HG02943 (cell line): ENCODE data around the gene CYB5D1.

Experiments used
- ATAC-seq: cut with Tn5 transposase; IDR thresholded peaks from one replicate; pipeline ENCODE4 v1.9.1; 2021; ENCODE audit warnings: mild to moderate bottlenecking, low read depth, moderate library complexity; ENCODE audit not compliant: unreplicated experiment

CYB5D1 gene

DNA sequence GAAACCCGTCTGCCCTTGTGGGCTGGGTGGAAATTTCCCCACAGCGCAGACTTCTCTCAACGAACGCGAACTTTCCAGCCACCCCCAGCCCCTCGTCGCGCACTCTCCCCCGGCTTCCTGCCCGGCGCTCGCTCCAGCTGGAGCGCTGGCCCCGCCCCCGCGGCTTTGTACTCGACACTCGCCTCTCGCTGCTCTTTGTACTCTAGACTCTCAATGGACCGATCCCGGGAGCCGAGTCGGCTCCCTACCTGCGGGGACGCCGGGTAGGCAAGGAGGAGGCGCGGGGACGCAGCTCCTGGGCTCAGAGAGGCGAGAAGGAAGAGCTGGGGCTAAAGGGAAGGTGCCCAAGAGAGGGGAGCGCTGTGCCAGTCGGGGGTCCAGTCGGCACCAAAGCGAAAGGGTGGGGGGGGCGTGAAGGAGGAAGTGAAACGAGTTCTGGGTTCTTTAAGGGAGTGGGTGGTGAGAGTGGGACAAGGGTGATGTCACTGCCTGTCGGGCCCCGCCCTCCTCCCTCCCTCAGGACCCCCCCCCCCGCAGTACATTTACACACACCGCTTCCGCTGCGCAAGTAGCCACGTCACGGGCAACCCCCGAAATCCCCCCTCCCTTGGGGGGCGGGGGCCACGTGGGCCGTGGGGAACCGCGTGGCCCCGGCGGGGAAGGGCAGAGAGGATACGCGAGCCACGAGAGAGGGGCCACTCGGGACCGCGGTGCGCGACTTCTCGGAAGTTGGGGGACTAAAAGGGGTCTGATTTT is 14.1 kb upstream of the CYB5D1 start:
- ATAC-seq: peak; percentile 34

DNA sequence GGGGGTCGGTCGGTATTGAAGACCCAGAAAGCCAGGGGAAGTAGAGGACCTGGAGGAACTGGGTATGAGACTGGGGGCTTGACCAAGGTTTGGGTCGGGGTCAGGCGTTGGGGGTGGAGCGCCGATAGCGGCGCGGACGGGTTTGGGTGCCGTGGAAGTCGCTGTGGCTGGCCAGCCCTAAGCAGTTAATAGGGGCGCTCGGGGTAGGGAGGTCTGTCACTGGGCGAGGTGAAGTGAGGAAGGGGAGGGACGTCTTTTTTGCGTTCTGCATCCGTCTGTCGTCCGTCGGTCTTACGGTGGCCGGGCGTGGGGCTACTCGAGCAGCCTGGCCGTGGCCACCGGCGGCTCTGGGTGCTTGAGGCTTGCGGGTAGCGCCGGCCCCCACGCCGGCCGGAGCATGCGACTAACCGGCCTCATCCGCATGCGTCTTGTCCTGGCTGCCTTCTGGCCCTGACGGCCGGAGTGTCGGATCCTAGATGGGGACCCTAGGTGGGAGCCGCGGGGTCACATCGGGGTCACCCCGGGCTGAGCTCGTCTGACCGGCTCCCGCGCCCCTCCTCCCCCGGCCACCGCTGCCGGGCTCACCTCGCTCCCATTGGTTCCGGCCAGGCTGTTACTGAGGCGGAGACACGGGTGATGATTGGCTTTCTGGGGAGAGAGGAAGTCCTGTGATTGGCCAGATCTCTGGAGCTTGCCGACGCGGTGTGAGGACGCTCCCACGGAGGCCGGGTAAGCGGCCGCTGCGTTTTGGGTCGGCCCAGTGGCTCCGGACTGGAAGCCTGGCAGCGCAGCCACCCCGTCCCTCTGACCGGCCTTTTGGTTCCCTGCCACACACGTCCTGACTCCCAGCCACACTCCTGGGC is 13.3 kb upstream of the CYB5D1 start:
- peak; percentile 44 for ATAC-seq

DNA sequence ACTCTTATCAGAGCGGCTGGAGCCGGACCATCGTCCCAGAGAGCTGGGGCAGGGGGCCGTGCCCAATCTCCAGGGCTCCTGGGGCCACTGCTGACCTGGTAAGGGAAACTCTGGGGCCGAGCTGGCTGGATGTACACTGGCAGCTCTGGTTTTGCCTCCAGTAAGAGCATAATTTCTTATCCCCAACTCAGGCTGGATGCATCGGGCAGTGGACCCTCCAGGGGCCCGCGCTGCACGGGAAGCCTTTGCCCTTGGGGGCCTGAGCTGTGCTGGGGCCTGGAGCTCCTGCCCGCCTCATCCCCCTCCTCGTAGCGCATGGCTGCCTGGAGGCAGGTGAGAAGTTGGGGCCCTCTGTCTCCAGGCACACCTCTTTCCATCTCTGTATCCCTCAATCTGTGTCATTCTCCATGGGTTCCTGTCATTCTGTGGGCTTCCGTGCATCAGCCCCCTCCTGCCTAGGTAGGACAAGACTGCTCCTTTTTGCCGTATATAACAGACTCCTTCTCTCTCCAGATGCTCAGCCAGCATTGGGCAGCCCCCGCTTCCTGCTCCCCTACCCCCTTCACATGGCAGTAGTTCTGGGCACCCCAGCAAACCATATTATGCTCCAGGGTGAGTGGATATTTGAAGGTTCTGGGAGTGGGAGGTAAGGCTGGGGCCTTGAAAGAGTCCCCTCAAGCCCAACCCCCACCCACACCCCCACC is 12.3 kb upstream of the CYB5D1 start:
- ATAC-seq: no peak

DNA sequence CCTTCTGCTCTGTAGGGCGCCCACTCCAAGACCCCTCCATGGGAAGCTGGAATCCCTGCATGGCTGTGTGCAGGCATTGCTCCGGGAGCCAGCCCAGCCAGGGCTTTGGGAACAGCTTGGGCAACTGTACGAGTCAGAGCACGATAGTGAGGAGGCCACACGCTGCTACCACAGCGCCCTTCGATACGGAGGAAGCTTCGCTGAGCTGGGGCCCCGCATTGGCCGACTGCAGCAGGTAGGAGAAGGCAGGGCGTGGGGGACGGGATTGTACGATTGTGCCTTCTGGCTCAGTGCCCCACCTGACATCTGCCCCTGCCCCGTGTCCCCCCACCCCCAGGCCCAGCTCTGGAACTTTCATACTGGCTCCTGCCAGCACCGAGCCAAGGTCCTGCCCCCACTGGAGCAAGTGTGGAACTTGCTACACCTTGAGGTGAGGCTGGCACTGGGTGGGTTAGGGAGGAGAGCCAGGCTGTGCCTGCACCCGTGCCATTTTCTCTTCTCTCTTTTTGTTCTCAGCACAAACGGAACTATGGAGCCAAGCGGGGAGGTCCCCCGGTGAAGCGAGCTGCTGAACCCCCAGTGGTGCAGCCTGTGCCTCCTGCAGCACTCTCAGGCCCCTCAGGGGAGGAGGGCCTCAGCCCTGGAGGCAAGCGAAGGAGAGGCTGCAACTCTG is 11.6 kb upstream of the CYB5D1 start:
- ATAC-seq: no peak

DNA sequence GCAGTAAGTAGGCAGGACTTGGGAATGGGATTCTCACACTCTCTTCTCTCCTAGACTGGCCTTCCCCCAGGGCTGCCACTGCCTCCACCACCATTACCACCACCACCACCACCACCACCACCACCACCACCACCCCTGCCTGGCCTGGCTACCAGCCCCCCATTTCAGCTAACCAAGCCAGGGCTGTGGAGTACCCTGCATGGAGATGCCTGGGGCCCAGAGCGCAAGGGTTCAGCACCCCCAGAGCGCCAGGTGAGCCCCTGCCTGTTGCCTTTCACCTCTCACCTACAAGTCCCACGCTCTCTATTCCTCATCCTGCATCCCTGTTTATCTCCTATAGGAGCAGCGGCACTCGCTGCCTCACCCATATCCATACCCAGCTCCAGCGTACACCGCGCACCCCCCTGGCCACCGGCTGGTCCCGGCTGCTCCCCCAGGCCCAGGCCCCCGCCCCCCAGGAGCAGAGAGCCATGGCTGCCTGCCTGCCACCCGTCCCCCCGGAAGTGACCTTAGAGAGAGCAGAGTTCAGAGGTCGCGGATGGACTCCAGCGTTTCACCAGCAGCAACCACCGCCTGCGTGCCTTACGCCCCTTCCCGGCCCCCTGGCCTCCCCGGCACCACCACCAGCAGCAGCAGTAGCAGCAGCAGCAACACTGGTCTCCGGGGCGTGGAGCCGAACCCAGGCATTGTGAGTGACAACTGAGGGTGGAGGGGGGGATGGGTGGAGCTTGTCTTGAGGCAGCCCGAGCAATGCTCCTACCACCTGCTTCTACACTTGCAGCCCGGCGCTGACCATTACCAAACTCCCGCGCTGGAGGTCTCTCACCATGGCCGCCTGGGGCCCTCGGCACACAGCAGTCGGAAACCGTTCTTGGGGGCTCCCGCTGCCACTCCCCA is 10.8 kb upstream of the CYB5D1 start:
- no peak for ATAC-seq

DNA sequence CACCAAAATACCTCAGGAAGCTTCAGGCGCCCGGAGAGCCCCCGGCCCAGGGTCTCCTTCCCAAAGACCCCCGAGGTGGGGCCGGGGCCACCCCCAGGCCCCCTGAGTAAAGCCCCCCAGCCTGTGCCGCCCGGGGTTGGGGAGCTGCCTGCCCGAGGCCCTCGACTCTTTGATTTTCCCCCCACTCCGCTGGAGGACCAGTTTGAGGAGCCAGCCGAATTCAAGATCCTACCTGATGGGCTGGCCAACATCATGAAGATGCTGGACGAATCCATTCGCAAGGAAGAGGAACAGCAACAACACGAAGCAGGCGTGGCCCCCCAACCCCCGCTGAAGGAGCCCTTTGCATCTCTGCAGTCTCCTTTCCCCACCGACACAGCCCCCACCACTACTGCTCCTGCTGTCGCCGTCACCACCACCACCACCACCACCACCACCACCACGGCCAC is 9.6 kb upstream of the CYB5D1 start:
- ATAC-seq: no peak

DNA sequence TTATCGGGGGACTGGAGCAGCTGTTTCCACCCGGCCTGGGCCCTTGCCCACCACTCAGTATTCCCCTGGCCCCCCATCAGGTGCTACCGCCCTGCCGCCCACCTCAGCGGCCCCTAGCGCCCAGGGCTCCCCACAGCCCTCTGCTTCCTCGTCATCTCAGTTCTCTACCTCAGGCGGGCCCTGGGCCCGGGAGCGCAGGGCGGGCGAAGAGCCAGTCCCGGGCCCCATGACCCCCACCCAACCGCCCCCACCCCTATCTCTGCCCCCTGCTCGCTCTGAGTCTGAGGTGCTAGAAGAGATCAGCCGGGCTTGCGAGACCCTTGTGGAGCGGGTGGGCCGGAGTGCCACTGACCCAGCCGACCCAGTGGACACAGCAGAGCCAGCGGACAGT is 9.1 kb upstream of the CYB5D1 start:
- ATAC-seq: no peak

DNA sequence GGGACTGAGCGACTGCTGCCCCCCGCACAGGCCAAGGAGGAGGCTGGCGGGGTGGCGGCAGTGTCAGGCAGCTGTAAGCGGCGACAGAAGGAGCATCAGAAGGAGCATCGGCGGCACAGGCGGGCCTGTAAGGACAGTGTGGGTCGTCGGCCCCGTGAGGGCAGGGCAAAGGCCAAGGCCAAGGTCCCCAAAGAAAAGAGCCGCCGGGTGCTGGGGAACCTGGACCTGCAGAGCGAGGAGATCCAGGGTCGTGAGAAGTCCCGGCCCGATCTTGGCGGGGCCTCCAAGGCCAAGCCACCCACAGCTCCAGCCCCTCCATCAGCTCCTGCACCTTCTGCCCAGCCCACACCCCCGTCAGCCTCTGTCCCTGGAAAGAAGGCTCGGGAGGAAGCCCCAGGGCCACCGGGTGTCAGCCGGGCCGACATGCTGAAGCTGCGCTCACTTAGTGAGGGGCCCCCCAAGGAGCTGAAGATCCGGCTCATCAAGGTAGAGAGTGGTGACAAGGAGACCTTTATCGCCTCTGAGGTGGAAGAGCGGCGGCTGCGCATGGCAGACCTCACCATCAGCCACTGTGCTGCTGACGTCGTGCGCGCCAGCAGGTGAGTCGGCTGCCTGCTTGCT is 8.6 kb upstream of the CYB5D1 start:
- ATAC-seq: no peak

DNA sequence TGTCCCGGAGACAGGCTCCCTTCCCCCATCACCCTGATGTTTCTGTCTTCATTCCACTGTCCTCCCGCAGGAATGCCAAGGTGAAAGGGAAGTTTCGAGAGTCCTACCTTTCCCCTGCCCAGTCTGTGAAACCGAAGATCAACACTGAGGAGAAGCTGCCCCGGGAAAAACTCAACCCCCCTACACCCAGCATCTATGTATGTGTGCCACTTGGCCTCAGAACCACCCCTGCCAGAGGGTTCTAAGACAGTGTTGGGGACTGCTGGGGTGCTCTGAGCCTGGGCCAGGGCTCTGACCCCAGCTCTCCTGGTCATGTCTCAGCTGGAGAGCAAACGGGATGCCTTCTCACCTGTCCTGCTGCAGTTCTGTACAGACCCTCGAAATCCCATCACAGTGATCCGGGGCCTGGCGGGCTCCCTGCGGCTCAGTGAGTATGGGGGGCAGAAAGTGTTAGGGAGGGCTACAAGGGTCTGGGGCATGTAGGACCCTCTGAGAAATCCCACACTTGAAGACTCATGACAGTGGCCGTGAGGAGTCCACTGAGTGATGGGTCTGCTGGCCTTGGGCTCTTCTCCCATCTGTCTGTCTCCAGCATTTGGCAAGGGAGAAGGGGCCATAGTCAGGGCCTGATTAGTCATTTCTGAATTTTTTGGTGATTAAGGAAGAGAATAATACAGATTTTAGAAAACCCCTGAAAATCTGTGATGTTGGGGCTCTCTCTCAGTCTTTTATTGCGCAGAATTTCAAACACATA is 7.9 kb upstream of the CYB5D1 start:
- ATAC-seq: no peak

DNA sequence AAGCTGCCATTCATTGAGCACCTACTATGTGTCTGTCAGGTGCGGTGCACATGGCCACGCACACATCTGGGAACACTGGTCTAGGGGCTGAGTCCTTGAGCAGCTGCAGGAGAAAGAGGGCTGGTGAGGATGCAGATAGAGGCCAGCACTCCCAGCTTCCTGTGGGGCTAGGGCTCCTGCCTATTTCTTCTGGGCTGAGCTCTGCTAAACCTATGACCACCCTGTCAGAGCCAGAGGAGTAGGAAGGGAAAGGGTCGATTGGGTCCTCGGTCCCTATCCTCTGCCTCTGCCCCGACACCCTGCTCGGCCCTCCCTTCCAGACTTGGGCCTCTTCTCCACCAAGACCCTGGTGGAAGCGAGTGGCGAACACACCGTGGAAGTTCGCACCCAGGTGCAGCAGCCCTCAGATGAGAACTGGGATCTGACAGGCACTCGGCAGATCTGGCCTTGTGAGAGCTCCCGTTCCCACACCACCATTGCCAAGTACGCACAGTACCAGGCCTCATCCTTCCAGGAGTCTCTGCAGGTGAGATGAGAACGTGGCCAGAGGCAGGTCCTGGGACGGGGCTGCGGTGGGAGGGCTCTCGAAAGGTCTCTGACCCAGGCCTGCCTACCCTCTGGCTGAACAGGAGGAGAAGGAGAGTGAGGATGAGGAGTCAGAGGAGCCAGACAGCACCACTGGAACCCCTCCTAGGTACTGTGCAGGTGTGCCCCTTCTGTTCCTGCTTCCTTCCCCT is 6.9 kb upstream of the CYB5D1 start:
- no peak for ATAC-seq

DNA sequence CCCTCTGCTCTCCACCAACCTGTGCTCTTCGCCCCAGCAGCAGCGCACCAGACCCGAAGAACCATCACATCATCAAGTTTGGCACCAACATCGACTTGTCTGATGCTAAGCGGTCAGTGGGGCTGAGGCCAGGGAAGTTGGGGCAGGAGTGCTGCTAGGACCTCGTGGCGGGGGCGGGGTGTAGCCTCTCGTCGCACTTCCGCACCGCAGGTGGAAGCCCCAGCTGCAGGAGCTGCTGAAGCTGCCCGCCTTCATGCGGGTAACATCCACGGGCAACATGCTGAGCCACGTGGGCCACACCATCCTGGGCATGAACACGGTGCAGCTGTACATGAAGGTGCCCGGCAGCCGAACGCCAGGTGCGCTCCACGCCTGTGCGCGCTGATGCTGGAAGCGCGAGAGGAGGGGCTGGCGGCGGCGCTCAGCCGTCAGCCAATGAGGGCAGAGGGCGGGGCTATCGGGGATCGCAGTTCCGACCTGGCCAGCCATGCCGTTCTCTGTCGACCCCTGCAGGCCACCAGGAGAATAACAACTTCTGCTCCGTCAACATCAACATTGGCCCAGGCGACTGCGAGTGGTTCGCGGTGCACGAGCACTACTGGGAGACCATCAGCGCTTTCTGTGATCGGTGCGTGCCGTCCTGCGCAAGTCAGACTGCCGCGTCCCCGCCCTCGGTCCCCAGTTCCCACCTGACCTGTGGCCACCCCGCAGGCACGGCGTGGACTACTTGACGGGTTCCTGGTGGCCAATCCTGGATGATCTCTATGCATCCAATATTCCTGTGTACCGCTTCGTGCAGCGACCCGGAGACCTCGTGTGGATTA is 6.2 kb upstream of the CYB5D1 start:
- peak; percentile 63 for ATAC-seq

DNA sequence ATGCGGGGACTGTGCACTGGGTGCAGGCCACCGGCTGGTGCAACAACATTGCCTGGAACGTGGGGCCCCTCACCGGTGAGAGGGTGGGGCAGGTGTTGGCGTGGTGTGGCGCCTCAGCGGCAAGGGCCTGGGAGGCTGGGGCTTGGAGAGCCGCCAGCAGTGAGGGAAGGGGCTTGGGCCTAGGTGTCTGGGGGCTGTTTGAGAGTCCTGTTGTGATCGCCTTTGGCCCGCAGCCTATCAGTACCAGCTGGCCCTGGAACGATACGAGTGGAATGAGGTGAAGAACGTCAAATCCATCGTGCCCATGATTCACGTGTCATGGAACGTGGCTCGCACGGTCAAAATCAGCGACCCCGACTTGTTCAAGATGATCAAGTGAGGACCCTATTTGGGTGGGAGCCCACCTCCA is 5.5 kb upstream of the CYB5D1 start:
- ATAC-seq: no peak

DNA sequence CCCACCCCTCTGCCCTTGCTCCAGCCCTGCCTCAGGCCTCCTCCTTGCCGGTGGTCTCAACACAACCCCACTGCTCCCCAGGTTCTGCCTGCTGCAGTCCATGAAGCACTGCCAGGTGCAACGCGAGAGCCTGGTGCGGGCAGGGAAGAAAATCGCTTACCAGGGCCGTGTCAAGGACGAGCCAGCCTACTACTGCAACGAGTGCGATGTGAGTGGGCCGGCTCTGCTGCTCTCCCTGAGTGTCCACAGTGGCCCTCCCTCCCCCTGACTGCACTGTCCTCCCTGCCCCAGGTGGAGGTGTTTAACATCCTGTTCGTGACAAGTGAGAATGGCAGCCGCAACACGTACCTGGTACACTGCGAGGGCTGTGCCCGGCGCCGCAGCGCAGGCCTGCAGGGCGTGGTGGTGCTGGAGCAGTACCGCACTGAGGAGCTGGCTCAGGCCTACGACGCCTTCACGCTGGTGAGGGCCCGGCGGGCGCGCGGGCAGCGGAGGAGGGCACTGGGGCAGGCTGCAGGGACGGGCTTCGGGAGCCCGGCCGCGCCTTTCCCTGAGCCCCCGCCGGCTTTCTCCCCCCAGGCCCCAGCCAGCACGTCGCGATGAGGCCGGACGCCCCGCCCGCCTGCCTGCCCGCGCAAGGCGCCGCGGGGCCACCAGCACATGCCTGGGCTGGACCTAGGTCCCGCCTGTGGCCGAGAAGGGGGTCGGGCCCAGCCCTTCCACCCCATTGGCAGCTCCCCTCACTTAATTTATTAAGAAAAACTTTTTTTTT is 4.7 kb upstream of the CYB5D1 start:
- no peak for ATAC-seq

DNA sequence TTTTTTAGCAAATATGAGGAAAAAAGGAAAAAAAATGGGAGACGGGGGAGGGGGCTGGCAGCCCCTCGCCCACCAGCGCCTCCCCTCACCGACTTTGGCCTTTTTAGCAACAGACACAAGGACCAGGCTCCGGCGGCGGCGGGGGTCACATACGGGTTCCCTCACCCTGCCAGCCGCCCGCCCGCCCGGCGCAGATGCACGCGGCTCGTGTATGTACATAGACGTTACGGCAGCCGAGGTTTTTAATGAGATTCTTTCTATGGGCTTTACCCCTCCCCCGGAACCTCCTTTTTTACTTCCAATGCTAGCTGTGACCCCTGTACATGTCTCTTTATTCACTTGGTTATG is 4.1 kb upstream of the CYB5D1 start:
- ATAC-seq: no peak

DNA sequence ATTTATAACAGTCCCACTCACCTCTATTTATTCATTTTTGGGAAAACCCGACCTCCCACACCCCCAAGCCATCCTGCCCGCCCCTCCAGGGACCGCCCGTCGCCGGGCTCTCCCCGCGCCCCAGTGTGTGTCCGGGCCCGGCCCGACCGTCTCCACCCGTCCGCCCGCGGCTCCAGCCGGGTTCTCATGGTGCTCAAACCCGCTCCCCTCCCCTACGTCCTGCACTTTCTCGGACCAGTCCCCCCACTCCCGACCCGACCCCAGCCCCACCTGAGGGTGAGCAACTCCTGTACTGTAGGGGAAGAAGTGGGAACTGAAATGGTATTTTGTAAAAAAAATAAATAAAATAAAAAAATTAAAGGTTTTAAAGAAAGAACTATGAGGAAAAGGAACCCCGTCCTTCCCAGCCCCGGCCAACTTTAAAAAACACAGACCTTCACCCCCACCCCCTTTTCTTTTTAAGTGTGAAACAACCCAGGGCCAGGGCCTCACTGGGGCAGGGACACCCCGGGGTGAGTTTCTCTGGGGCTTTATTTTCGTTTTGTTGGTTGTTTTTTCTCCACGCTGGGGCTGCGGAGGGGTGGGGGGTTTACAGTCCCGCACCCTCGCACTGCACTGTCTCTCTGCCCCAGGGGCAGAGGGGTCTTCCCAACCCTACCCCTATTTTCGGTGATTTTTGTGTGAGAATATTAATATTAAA is 3.6 kb upstream of the CYB5D1 start:
- no peak for ATAC-seq
